HG02884 (cell line): ENCODE results near the gene SGIP1.

Source experiments
- ATAC-seq: cut with Tn5 transposase; IDR thresholded peaks from one replicate; pipeline ENCODE4 v1.9.1; 2021; ENCODE audit warnings: mild to moderate bottlenecking, moderate library complexity; ENCODE audit not compliant: unreplicated experiment

Gene SGIP1

GRCh38 chr1:66676613-66677298 is 142.8 kb downstream of the SGIP1 start:
- no peak for ATAC-seq

- no peak for ATAC-seq
Observed at GRCh38 chr1:66678146-66678545, 144.2 kb downstream of the SGIP1 start.

DNA sequence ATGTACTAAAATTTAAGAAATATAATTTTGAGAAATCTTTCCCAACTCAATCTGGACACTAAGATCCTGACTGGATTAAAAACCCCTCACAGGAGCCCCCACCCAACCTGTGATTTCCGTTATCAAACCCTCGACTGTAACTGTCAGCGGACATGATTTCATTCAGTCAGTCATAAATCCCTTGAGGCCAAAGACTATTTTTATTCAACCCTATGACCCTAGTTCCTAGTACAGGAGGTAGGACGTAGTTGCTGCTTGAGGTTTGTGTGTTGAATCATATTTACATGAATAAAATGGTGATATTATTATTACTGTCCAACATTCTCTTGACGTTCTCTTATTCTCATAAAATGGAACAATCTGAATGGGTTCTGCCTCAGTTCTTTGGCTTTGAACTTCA is 145.2 kb downstream of the SGIP1 start:
- no peak for ATAC-seq

GRCh38 chr1:66681686-66682085 is 147.7 kb downstream of the SGIP1 start:
- no peak for ATAC-seq

- ATAC-seq: no peak
Observed at GRCh38 chr1:66682106-66682505, 148.2 kb downstream of the SGIP1 start.

GRCh38 chr1:66684353-66684752 is 150.4 kb downstream of the SGIP1 start:
- no peak for ATAC-seq

DNA sequence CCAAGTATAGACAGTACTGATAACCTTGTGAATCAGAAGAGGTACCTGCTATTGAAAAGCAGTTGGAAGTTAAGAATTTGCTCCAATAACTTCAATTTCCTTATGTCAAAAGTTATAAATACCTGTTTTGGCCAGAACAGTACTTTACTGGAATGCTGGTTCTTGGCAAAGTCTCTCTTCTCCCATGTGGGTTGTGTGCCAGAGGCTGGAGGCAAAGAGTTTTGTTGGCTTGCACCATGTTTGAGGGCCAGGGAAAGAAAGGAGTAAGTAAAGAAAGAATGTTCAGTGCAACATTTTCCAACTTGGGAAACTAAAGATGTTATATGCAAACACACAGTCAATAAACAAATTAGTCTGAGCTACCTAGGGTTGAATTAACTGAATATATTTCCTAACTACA is 151.3 kb downstream of the SGIP1 start:
- no peak for ATAC-seq

GRCh38 chr1:66685670-66686069 is 151.7 kb downstream of the SGIP1 start:
- ATAC-seq: no peak

DNA sequence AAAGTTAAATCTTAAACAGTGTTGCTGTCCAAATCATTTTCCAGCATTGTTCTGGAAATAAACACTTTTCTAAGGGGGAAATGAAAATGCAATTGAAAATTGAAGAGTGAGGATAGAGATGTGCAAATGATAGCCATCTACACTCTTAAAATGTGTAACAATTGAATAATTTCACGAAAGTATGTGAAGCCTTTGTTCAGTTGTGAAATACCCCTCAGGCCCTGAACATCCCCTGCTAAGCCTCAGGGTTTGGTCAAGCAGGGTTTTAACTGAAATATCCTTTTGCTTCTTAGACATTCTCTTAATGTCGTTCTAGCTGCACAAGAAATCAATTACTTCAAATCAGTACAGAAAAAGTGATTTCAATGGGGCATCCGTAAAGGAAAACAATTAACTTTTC is 152.5 kb downstream of the SGIP1 start:
- no peak for ATAC-seq

GRCh38 chr1:66687358-66687757 is 153.4 kb downstream of the SGIP1 start:
- ATAC-seq: no peak

- ATAC-seq: no peak
Observed at GRCh38 chr1:66690666-66691381, 156.9 kb downstream of the SGIP1 start.

DNA sequence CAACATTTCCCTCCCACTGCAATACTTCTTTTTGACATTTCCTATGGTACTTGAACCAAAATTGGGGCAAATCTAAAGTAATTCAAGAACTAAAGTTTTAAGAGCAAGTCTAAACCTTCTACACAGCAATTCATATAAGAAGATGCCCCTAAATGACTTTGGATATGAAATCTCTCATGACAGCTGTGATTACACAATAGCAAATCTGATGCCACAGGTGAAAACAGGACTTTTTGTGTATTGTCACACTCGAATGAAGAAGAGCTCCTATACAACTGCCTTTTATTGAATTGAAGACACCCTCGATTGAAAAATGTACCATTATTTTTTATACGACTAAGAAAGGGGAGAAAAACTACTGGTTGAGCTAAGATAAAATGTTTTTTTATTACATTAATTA is 158.7 kb downstream of the SGIP1 start:
- no peak for ATAC-seq

DNA sequence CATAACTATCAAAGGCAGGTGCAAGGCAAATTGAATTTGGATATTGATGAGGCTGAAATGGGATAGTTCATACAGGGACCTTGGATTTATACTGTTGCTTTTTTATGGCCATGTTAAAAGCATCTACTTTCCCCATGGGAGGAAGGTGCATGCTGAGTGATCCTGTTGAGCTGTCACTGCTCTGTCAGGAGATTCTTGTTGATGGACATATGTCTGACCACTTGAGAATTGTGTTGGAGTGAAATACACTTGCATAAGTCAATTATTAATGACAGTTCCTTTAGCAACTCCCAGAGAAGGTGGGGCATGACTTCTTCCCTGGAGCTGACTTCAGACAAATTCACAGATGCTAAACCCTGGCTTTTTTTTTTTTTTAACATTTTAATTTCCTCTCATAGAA is 159.9 kb downstream of the SGIP1 start:
- ATAC-seq: no peak

DNA sequence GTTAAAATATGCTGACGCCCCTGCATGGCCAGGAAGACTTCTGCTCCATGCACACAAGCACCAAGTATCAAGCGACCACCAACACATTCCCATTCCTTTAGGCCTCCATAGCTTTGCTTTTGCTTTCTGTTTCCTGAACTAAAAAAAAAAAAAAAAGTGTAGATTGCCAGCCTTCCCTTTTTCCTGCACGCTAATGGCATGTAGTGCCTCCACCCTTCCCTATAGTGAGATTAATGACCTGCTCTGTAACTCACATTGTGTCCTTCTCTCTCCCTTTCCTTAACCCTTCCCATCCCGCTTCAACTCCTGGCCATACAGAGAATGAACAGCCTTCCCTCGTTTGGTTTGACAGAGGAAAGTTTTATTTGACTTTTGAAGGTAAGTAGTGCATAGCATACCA is 161.2 kb downstream of the SGIP1 start:
- no peak for ATAC-seq

DNA sequence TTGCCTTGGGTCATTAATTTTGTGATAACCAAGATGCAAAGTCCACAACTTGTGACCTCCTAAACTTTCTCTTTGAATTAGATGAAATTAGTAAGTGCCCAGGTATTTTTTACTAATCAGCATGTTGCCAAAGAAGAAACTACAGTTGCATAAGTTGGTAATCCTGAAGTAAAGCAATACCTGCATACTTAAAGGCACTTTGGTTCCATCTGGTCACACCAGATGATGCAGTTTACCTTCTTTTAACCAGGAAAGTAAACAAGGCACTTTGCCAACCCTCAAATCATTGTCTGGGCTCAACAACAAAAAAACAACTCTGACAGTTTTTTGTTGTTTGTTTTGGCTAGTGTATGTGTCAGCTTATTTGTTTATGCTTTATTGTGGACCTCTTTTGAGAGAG is 162.8 kb downstream of the SGIP1 start:
- ATAC-seq: no peak

DNA sequence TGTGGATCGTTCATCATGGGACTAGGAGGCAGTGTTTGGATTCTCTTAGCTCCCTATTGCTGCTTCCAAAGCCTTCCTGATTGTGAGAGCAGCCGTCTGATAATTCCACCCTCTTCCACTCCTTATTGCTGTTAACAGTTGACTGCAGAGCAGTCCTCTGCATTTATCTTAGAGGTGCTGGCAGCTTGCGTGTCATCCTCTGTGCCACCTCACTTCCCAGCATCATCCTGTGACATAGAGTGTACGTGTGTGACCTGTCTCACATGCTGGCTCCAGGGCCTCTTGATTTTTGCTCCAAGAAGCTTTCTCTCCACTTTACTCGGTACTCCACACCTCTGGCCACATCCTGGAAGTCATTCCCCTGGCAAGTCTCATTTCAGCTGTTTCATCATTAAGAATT is 165.3 kb downstream of the SGIP1 start:
- no peak for ATAC-seq

- no peak for ATAC-seq
Observed at GRCh38 chr1:66704177-66704875, 170.4 kb downstream of the SGIP1 start.

DNA sequence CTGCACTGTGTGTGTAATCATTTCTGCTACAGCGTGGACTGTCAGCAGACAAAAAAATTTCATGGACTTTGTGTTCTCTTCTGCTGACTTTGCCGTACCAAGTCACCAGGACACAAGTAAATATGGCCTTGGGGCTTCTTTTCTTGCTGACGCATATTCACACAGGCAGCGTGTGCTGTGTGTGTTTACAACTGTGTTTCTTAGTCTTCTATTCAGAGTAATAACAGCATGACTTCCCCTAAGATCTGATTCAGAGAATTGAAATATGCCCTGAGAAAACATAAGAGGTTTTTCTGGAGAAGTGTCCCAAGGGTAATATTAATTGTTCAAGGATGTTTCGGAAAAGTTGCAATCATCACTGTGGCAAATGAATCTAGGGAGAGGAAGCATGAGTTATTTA is 171.2 kb downstream of the SGIP1 start:
- no peak for ATAC-seq

- no peak for ATAC-seq
Observed at GRCh38 chr1:66711420-66711819, 177.5 kb downstream of the SGIP1 start.

GRCh38 chr1:66712839-66713238 is 178.9 kb downstream of the SGIP1 start:
- no peak for ATAC-seq

- no peak for ATAC-seq
Observed at GRCh38 chr1:66723985-66724384, 190.0 kb downstream of the SGIP1 start.
